ENCODE data around the gene FAM9C. TPM values are rescaled to one million over a fixed set of nuclear protein-coding genes. Genes with fewer than 3 reads are reported as not detected.

The FAM9C gene
- total RNA-seq, 6 donors from 2014 or later: 0.20 TPM; not detected in 5

- Histone ChIP-seq H3K27me3 (no peaks in the 10 kb centered on the region), H3K9me3 (no peaks in the 10 kb centered on the region), H3K4me1 (peaks cover 5 to 22% (median 16%) of the 10 kb centered on the region in 4 donors), H3K4me3 (no peak overlapping the region), H3K36me3 (no peaks in the 10 kb centered on the region), H3K27ac (no peak overlapping the region)
- DNase-seq (no peak), ATAC-seq (ENCODE audit: low FRiP score in 2 of 2) (no peak)
- 87 to 100% methylated on average over 2 of the region's 2 CpGs for WGBS, 2 donors
- TF ChIP-seq EP300 (IDR thresholded peaks at IDR 0.05) (no peak), POLR2AphosphoS5 (IDR thresholded peaks at IDR 0.05) (no peak), CTCF (IDR thresholded peaks at IDR 0.05) (no peak), POLR2A (IDR thresholded peaks at IDR 0.05) (no peak)
These were observed 11.2 kb downstream of the FAM9C start for GRCh38 chrX:13033193-13033592.

GRCh38 chrX:13029887-13030771, 14.3 kb downstream of the FAM9C start:
- 43 to 53% methylated on average over 8 of the region's 8 CpGs for WGBS, 2 donors
- no peak for DNase-seq
- TF ChIP-seq CTCF (IDR thresholded peaks at IDR 0.05): no peak
- no peak for TF ChIP-seq POLR2A (IDR thresholded peaks at IDR 0.05)
- no peak for TF ChIP-seq EP300 (IDR thresholded peaks at IDR 0.05)
- no peak for TF ChIP-seq POLR2AphosphoS5 (IDR thresholded peaks at IDR 0.05)
- Histone ChIP-seq H3K27me3 (no peaks in the 10 kb centered on the region), H3K36me3 (no peaks in the 10 kb centered on the region), H3K27ac (peak overlapping the region; percentile 52 to 67 (median 60)), H3K9me3 (no peaks in the 10 kb centered on the region), H3K4me3 (no peak overlapping the region), H3K4me1 (peaks cover 5 to 22% (median 16%) of the 10 kb centered on the region in 4 donors)
- no peak for ATAC-seq (ENCODE audit: low FRiP score in 2 of 2)

DNA sequence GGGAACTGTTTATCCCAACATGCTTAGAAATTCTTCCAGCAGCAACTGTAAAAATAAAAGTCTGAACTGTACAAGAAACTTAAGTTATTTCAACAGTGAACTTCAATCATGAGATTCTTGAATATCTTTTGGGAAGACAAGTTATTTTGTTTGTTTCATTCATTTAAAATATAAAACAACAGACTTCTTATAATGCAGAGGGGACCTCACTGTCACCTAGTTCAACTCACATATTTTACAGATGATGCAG, 14.9 kb downstream of the FAM9C start:
- no peak overlapping the region for H3K4me3 ChIP-seq
- peaks cover 5 to 22% (median 16%) of the 10 kb centered on the region in 4 donors for H3K4me1 ChIP-seq
- no peaks in the 10 kb centered on the region for H3K27me3 ChIP-seq
- no peaks in the 10 kb centered on the region for H3K9me3 ChIP-seq
- peak overlapping the region; percentile 56 to 69 (median 65) for H3K27ac ChIP-seq
- H3K36me3 ChIP-seq: no peaks in the 10 kb centered on the region
- no peak for TF ChIP-seq POLR2AphosphoS5 (IDR thresholded peaks at IDR 0.05)
- no peak for TF ChIP-seq CTCF (IDR thresholded peaks at IDR 0.05)
- TF ChIP-seq POLR2A (IDR thresholded peaks at IDR 0.05): no peak
- no peak for TF ChIP-seq EP300 (IDR thresholded peaks at IDR 0.05)
- no peak for DNase-seq
- ATAC-seq (ENCODE audit: low FRiP score in 2 of 2): no peak

DNA sequence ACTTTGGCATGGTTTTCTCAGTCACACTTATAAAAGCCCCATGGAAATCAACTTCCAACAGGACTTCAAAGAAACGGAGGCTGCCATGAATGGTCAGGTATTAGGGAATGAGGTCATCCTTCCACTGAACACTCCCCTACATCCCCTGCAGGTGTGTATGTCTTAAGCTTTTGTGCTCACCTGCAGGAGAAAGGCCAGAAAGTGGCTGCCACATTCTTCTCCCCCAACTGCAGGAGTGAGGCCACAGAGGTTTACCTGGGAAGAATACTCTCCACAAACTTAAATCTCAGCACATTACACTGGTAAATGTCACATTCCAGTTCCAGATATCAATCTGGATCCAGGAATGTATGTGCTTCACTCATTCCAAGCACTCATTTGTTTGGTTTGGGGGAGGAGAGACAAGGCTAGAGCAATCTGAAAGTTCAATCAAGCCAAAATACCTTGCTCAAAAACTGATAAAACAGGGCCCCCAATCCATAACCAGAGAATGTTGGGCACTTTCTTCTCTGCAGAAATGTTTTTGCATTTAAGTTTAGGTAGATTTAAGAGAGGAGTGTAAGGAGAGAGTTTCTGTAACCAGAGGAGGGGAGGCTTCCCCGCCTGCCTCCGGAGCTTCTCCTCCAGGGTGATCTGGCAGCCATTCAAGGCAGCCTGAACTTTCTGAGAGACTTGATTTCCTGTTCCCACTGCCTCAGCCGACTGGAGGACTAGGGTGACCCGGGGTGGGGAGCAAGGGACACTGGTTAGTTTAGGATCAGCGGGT, 15.4 kb downstream of the FAM9C start:
- TF ChIP-seq EP300 (IDR thresholded peaks at IDR 0.05) (no peak), POLR2AphosphoS5 (IDR thresholded peaks at IDR 0.05) (no peak)

DNA sequence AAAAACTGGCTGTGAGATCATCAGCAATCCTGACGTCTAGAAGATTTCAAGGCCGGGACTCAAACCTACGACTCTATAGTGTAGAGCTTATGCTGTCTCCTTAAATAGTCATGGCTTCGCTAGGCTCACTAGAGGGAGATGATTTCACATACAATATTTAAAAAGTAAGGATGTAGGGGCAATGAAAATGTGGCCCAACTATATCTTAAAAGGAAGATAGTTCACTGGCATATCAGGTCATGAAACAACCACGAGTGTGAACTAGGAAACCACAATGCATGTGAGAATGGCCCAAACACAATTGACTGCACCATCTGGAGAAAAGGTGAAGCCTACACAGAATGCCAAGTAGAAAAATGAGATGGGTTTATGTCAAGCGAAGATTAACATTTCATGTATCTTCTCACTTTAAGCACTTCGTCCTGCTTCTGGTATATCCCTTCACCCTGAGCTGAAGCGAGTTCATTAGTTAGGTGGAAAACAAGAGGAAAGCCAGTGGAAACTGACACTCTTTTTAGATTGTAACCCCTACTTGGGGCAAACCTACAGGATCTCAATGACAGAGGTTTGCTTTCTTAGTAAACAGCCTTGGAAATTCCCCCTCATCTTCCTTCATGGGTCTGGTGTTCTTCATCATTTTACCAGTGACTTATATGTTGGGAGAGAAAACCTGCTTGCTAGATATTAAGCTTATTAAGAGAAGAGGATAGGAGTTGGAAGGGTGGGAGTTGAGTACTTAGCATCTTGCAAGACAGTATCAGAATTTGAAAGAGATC, 17.4 kb downstream of the FAM9C start:
- H3K9me3 ChIP-seq: no peaks in the 10 kb centered on the region

More for the DNA sequence above, 15.4 kb downstream of the FAM9C start:
- Histone ChIP-seq H3K9me3 (no peaks in the 10 kb centered on the region), H3K27me3 (no peaks in the 10 kb centered on the region), H3K27ac (peak overlapping the region; percentile 56 to 69 (median 65)), H3K36me3 (no peaks in the 10 kb centered on the region), H3K4me1 (peaks cover 5 to 22% (median 16%) of the 10 kb centered on the region in 4 donors), H3K4me3 (no peak overlapping the region)
- ATAC-seq (ENCODE audit: low FRiP score in 2 of 2) (peak in 1 of 2 donors; percentile 40), DNase-seq (peak in 1 of 2 donors; percentile 63)
- WGBS, 2 donors: 16 to 17% methylated on average over 6 of the region's 6 CpGs

More for the DNA sequence above, 17.4 kb downstream of the FAM9C start:
- TF ChIP-seq CTCF (IDR thresholded peaks at IDR 0.05) (no peak), POLR2A (IDR thresholded peaks at IDR 0.05) (no peak)
- DNase-seq: no peak
- ATAC-seq (ENCODE audit: low FRiP score in 2 of 2): no peak
- no peak overlapping the region for H3K4me3 ChIP-seq
- WGBS, 2 donors: 82 to 90% methylated on average over 8 of the region's 8 CpGs
- peaks cover 5 to 22% (median 16%) of the 10 kb centered on the region in 4 donors for H3K4me1 ChIP-seq
- H3K36me3 ChIP-seq: no peaks in the 10 kb centered on the region
- no peaks in the 10 kb centered on the region for H3K27me3 ChIP-seq
- no peak overlapping the region for H3K27ac ChIP-seq
